ENCODE results near the gene SLC22A6.
A peak's percentile ranks its signal among the peaks of the same experiment; 100 is the strongest.

SLC22A6 gene

DNA sequence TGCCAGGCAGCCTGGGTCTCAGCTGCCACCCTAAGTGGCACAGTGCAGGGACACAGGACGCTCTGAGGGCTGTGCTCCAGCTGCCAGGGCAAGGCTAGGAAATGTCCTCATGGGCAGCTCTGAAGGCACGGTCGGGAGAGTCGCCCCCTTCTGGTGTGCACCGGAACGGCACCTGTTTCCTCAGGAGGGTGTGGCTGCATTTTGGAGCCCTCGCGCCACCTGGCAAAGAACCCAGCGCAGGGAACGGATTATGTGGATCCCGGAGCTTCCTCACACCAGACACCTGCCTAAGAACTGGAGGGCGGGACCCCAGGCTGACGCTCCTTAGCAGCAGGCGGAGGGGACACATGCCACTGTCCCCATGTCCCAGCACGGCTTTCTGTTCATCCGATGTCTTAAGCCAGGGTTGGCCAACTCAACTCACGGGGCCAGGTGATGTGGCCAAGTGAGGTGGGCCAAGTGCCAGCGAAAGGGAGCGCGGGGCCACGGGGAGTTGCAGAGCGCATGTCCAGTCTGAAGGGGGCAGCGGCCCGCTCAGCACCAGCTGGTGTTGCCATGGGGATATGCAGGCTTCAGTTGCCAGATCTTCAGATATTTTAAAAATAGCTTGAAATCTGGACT is 36.0 kb upstream of the SLC22A6 start:
- Histone ChIP-seq H3K4me3 (replicated peaks; ENCODE audit: low read depth, low read length) (no peak overlapping the region), H3K27me3 (replicated peaks; ENCODE audit: control insufficient read depth, insufficient read depth, low read length) (no peaks in the 10 kb centered on the region; the same call in none of the 2 replicates), H3K36me3 (ENCODE audit: control insufficient read depth, insufficient read depth, low read length) (no peaks in the 10 kb centered on the region)
- TF ChIP-seq, protein P1, sequence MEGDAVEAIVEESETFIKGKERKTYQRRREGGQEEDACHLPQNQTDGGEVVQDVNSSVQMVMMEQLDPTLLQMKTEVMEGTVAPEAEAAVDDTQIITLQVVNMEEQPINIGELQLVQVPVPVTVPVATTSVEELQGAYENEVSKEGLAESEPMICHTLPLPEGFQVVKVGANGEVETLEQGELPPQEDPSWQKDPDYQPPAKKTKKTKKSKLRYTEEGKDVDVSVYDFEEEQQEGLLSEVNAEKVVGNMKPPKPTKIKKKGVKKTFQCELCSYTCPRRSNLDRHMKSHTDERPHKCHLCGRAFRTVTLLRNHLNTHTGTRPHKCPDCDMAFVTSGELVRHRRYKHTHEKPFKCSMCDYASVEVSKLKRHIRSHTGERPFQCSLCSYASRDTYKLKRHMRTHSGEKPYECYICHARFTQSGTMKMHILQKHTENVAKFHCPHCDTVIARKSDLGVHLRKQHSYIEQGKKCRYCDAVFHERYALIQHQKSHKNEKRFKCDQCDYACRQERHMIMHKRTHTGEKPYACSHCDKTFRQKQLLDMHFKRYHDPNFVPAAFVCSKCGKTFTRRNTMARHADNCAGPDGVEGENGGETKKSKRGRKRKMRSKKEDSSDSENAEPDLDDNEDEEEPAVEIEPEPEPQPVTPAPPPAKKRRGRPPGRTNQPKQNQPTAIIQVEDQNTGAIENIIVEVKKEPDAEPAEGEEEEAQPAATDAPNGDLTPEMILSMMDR (IDR thresholded peaks at IDR 0.05; ENCODE audit: insufficient read depth, low read length, poor library complexity, severe bottlenecking), result peak; percentile 59
- no peak for DNase-seq (ENCODE audit: extremely low read depth, insufficient read length)

DNA sequence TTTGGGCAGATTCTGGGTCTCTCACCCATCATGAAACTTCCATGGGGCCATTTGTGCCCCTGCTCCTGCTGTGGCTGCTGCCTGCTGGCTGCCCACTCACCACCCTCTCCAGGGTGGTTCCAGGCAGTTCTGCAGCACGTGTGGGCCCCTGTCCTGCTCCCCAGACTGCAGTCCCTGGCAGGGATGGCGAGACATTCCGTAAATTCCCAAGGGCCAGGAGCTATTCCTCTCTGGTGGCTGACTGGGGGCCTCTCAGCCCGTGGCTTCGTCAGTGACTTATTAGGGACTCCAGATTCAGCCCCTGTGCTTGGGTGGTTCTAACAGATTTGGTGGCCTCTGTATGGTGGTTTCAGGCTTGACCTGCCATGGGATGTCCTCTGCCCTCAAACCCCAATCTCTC is 34.7 kb upstream of the SLC22A6 start:
- Histone ChIP-seq H3K36me3 (ENCODE audit: control insufficient read depth, insufficient read depth, low read length) (no peaks in the 10 kb centered on the region), H3K4me3 (replicated peaks; ENCODE audit: low read depth, low read length) (no peak overlapping the region), H3K27me3 (replicated peaks; ENCODE audit: control insufficient read depth, insufficient read depth, low read length) (no peaks in the 10 kb centered on the region; the same call in none of the 2 replicates)
- TF ChIP-seq, protein P1 (IDR thresholded peaks at IDR 0.05; ENCODE audit: insufficient read depth, low read length, poor library complexity, severe bottlenecking), result no peak
- DNase-seq (ENCODE audit: extremely low read depth, insufficient read length), result no peak

DNA sequence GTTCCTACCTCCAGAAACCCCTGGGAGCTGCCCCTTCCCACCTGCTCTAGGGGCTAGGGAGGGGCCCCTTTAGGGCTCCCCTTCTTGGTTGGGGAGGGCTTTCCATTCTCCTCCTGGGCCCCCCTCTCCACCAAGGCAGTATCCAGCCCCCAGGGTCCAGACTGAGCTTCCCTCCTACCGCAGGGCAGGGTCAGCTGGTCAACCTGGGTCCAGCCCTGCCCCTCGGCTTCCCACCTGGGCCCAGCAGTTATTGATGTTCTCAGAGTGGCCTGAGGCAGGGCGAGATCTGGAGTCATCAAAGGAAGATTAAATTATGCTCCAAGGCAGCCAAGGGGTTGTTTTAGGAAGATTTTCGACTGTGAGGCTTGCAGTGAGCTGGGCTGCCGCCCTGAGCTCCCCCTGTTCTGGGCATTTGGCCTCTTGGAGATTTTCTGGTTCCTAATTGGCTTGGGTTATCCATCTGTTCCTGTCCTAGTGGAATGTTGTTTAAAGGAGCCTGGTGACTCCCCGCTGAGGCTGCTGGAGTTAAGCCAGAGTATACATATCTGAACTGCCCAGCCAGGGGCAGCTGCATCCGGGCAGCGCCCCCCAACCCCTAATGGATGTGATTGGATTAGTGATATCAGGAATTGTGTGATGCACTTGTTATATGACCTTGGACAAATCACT is 32.7 kb upstream of the SLC22A6 start:
- Histone ChIP-seq H3K27me3 (replicated peaks; ENCODE audit: control insufficient read depth, insufficient read depth, low read length) (no peaks in the 10 kb centered on the region; the same call in none of the 2 replicates), H3K4me3 (replicated peaks; ENCODE audit: low read depth, low read length) (no peak overlapping the region), H3K36me3 (ENCODE audit: control insufficient read depth, insufficient read depth, low read length) (no peaks in the 10 kb centered on the region)
- DNase-seq (ENCODE audit: extremely low read depth, insufficient read length), result no peak
- TF ChIP-seq, protein P1 (IDR thresholded peaks at IDR 0.05; ENCODE audit: insufficient read depth, low read length, poor library complexity, severe bottlenecking), result no peak

DNA sequence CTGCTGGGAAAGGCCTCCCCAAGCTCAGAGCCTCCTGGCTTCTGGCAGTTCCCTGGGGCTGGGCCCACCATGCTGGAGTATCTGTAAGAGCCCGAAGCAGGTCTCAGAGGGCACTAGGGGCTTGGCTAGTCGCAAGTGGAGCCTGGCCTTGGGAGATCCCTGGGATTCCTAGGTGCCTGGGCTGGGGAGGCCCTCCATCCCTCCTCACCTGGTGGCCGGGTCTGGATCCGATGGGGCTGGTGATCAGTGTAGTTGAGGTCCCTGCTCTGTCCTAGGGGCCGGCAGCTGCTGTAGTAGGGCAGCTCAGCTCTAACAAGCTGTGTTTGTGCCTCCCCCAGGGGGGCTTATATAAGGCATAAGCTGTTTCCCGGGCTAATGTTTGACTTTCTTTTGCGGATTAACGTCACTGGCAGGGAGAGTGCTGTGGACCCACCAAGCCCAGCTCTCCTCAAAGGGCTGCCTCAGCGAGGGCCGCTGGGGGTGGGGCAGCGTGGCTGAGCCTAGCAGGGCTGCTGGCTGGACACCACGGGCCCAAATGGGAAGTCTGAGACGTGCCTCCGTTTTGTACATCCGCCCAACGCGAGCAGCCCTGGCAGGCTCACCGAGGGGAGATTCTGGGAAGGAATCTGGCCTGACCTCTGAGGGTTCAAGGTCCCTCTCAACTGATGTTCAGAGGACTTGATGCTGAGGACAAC is 30.9 kb upstream of the SLC22A6 start, which contains the start of gene SLC22A8:
Gene SLC22A8 (minus strand): TSS at position 321 of the 695 bp plus-strand sequence. CDS start 883 bp downstream, outside the sequence.
- TF ChIP-seq, protein P1 (IDR thresholded peaks at IDR 0.05; ENCODE audit: insufficient read depth, low read length, poor library complexity, severe bottlenecking), result no peak
- no peak for DNase-seq (ENCODE audit: extremely low read depth, insufficient read length)
- Histone ChIP-seq H3K36me3 (ENCODE audit: control insufficient read depth, insufficient read depth, low read length) (no peaks in the 10 kb centered on the region), H3K4me3 (replicated peaks; ENCODE audit: low read depth, low read length) (no peak within 1 kb of the TSS), H3K27me3 (replicated peaks; ENCODE audit: control insufficient read depth, insufficient read depth, low read length) (no peaks in the 10 kb centered on the region; the same call in none of the 2 replicates)

- TF ChIP-seq, protein P1 (IDR thresholded peaks at IDR 0.05; ENCODE audit: insufficient read depth, low read length, poor library complexity, severe bottlenecking), result no peak
- no peak for DNase-seq (ENCODE audit: extremely low read depth, insufficient read length)
- Histone ChIP-seq H3K4me3 (replicated peaks; ENCODE audit: low read depth, low read length) (no peak overlapping the region), H3K36me3 (ENCODE audit: control insufficient read depth, insufficient read depth, low read length) (no peaks in the 10 kb centered on the region), H3K27me3 (replicated peaks; ENCODE audit: control insufficient read depth, insufficient read depth, low read length) (no peaks in the 10 kb centered on the region; the same call in none of the 2 replicates)
Observed at GRCh38 chr11:63014408-63015055, 29.8 kb upstream of the SLC22A6 start.
